Activated CD4-positive, alpha-beta T cell treated with anti-CD3 and anti-CD28 coated beads, Interleukin-2, Interleukin-6, amounts not matched to agents 100 ng/mL and 50 ng/mL, durations not matched to agents 16 hours and 8 hours (primary cell): ENCODE measurements around the gene LMNTD2.
A peak's percentile ranks its signal among the peaks of the same experiment; 100 is the strongest.

Experiments
- DNase-seq: peaks from one replicate; pipeline ENCODE4 v3.0.0-alpha.2; 2020

The LMNTD2 gene

DNA sequence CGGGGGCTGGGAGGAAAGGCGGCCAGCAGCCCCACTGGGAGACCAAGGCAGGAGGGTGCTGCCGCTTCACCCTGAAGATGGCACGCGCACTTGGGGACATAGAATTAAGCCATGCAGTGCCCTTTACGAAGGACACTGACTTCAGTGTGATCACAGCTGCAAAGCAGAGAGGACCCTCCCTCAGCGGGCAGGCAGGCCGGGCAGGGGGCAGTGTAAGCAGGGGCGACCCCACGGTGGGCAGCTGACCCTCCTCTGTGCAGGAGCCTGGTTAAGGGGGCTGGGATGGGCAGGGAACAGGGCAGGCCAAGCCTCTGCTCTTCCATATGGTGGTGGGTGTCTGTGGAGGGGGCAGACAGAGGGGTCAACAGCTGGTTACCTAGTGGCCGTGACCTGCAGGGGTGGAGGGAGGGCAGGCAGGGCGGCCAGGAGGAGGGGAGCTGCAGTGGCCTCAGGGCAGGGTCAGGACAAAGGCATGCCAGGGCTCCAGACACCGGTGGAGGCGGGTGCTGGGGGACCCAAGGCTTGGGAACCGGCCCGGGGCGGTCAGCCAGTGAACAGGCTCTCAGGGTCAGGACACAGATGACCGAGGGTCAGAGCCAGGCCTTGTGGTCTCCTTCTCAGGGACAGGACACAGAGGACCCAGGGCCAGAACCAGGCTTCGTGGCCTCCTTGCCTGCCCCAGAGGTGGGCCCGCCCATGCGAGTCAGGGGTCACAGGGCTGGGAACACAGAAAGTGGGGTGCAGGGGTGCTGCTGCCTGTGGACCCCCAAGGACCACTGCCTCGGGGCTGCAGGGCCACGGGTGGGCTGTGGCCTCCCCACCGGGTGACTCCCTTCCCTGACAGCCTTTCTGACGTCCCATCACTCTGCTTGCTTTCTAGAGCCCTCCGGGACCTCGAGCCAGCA is 7.2 kb downstream of the LMNTD2 start:
- no peak for DNase-seq

DNA sequence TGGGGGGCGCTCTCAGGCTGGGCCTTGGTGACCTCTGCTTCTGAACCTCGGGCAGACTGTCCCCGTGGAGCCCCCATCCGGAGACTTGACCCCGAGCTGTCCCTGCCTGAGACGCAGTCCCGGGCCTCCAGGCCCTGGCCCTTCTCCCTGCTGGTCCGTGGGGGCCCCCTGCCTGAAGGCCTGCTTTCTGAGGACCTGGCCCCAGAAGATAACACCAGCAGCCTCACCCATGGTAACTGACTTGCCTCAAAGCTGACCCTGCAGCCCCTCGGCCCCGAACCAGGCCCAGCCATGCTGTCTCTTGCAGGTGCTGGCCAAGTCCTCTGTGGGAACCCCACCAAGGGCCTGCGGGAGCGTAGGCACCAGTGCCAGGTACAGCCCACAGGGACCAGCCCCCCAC is 8.9 kb downstream of the LMNTD2 start:
- DNase-seq, result no peak

DNA sequence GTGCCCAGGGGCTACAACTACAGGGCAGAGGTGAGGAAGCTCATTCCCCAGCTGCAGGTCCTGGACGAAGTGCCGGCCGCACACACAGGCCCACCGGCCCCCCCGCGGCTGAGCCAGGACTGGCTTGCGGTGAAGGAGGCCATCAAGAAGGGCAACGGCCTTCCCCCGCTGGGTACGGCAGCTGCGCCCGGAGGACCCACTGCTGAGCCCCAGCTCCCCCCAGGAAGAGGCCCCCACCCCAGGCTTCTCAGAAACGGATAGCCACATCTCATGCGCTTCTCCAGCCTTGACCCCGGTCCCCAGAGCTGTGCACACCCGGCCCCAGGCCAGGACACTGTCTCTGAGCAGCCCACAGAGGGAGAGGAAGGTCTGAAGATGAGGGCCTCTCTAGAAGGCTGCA is 9.4 kb downstream of the LMNTD2 start:
- no peak for DNase-seq

DNA sequence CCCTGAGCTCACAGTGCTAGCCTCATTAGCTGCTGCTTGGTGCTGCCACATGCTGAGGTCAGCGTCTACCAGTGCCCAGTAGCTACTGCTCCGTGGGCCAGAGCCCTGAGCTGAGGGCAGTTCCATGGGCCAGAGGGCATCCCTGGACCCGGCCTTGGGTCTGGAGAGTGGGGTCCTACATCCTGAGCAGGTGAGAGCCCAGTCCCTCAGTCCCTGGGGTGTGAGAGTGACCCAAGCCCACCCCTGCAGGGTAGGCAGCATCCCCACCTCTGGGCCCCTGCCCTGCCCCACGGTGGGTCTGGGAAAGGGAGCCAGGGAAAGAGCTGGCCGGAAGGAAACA is 9.8 kb downstream of the LMNTD2 start:
- no peak for DNase-seq

DNA sequence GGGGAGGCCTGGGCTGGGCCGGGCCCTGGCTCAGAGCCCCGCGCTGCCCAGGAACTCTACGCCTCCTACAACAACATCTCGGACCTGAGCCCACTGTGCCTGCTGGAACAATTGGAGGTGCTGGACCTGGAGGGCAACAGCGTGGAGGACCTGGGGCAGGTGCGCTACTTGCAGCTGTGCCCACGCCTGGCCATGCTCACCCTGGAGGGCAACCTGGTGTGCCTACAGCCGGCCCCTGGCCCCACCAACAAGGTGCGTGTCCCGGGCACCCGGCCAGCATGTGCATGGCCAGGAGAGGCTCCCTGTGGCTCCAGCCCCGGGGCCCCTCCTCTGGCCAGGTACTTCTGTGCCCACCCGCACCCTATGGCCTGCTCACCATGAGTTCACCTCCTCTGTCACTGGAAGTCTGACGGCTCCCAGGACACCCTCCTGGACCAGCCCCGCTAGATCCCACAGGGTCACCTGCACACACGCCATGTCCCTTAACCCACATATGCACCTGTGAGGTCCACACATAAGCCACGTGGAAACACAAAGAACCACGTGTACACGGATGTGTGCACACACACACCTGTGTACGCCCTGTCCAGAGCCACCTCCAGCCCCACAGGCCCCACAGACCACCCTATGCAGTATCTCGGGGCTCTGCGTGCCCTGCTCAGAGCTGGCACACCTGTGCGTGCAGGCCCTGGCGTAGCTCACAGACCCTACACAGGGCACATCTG is 10.4 kb downstream of the LMNTD2 start:
- DNase-seq, result no peak

DNA sequence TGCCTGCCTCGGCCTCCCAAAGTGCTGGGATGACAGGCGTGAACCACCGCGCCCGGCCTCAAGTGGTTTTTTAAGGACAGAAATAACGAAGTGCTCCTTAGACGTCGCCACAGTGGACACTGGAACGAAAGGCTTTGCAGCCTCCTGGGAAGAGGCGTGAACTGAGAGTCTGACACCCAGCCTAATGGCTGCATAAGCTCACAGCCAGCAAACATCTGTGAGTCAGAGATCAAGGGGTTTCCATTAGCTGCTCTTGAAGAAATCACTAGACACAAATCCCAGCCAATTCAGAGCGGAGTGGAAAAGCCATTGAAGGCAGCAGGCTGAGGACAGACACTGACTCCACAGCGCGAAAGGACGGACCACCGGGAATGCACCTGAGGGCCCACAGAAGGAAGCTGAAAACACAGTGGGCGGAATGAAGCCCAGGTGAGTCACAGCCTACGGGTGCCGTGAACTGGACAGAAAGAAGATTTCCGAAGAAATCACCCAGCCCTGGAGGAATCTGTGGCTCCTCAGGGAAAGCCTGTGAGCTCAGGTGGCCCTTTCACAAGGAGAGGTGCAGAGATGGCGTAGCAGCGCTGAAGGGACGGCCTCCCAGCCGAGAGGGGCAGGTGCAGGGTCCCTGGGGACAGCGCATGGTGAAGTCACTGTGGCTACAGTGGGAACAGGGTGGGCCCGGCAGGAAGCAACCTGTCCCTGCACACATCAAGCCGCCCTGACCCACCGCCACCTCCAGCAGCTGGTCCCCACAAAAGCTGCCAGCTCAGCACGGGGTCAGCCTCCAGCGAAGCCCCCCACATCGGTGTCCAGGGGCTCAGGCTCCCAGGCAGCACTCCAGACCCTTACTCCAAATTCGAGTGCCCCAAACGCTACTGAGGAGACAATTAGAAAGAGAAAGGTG is 11.6 kb downstream of the LMNTD2 start:
- DNase-seq, result no peak

DNA sequence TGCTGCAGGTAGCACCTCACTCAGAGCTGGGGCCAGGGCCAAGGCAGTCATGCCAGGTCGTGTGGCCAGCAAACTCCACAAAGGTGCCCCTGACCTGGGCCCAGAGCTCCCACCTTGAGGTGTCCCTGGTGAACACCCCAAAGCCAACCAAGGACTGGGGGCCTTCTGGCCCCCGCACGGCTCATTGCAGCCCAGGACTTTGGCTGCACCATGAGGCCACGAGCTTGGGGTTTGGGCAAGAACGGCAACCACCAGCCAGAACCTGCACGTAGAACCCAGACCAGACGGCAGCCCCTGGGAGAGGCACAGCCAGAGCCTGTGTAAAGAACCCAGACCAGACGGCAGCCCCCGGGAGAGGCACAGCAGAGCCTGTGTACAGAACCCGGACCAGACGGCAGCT is 15.4 kb downstream of the LMNTD2 start:
- no peak for DNase-seq

DNA sequence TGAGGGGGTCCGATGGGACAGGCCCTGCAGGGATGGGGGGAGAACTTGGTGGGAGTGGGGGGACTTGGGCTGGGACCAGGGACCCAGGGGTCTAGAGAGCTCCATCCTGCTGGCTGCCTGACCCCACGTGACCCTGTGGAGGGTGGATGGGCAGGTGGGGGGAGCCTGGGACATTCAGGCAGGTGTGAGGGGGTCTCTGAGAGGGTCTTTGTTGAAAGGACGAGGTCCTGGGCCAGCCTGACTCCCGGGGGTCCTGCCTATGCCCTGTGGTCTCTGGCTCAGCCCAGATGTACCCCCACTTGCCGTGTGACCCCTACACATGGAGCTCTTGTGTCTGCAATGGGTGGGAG is 15.7 kb downstream of the LMNTD2 start:
- no peak for DNase-seq

DNA sequence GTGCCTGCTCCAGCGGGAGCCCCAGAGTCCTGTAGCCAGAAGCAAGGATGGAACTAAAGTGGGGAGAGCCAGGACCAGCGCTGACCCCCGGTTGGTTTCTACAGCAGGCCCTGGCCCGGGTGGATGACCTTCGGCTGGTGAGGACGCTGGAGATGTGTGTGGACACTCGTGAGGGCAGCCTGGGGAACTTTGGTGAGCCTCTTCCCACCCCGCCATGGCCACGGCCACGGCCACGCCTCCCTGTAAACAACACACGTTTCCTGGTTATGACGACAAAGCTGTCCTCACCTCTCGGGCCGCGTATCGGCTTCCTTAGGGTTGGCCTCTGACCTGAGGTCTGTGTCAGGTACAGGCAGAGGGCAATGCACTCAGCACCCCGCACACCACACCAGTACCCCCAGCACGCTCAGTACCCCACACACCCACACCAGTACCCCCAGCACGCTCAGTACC is 19.1 kb downstream of the LMNTD2 start:
- no peak for DNase-seq

DNA sequence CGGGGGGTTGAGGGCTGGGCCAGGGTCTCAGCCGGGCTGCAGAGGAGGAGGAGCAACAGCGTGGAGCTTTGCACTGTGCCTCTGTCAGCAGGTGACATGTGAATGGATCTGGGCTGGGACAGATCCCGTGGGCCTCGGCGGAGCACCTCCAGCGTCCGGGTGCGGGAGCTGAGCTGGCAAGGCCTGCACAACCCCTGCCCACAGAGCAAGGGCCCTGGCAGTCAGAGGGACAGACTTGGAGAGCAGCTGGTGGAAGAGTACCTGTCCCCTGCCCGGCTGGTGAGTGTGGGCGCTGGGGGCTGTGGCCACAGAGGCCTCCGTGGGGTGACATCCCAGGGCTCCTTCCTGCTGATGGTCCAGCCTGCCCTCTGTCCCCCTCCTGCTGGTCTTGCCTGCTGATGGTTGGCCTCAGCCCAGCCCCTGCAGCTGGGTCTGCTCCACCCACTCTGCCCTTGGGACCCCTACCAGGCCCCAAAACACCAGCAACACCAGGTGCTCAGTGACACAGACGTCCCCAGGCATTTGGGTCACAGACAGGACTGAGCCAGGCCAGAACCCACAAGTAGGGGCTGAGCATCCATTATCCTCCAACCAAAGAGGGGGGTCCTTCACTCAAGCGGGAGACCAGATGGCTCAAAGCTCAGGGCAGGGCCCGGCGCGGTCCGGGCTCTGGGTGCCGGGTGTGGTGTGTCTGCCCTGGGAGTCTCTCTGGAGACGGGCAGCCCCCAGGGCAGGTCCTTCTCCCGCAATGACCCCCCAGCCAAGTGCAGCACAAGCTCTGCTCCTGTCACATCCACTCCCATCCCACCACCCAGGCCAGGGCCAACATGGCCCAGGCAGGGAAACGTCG is 19.7 kb downstream of the LMNTD2 start:
- no peak for DNase-seq

DNA sequence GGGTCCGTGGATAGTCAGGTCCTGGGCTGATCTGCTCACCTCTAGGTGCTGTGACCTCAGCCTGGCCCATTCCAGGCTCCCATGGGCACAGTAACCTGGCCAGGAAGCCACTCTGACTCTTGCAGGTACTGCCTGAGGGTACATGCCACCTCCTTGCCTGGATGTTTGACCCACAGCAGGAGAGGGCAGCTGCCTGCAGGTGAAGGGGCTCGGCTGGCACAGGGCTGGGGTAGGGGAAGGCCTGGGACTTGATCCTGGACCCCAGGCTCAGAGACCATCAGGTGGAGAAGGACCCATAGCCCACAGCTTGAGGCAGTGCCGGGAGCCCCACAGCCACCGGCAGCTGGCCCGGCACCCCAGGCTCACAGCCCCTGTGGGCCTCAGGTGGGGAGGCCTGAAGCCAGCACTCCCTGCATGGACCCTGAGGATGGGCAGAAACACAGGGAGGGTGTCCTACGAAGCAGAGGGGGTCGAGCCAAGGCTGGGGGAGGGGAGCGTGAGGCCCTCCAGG is 20.5 kb downstream of the LMNTD2 start:
- DNase-seq, result no peak

DNA sequence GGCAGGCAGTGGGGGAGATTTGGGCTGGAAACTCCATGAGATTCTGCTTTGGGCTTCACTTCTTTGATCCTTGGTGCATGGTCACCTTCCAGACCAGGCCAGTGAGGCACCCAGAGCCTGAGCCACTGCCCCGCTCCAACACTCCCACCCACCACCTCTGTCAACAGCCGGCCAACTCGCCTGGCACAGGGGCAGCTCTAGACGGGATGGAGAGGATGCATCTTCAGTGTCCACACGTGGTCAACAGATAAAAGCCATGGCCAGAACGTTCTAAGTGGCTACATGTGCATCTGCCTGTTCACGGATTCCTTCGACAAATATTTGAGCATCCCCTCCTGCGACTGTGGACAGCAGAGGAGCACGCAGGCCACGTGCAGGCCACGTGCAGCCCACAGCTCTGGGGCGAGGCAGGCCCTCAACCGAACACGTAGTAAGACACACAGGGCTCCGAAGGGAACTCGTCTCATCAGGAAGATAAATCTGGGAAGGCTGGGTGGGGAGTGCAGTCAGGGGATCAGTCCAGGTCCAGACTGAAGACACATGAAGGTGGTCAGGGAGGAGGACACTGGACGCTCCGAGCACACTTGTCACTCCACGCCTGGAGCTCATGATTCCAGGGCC is 22.0 kb downstream of the LMNTD2 start:
- no peak for DNase-seq

DNA sequence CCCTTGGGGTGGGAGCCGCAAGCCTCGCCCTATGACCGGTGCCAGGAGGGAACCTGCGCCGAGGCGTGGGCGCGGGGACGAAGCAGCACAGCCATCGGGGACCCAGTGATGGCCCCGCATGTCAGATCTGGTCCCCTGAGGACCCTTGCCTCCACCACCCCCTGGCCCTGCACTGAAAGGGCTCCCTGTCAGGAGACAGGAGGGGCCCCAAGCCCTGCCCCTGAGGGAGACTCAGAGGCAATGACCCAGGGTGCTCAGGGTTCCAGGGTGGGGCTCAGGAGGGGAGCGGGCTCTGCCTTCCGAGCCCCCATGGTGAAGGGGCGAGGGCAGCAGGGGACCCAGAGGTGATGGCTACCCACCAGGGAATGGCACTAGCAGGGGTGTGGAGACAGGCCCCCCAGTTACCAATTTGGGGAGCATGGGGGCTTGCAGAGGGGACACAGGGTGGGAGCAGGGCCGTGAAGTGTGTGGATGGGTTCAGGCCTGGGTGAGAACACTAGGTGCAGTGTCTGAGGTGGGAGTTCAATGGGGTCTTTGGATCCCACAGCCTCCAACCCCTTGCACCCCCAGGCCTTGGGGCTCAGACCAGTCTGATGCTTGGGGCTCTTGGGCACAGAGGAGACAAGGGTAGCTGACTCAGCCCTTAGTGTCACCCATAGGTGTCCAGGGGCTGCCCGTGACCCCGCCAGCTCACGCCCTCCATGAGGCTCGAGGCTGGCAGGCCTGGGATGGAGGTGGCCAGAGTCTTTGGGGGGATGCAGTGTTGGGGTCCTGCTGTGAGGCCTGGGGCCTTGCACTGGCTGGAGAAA is 22.7 kb downstream of the LMNTD2 start:
- no peak for DNase-seq

DNA sequence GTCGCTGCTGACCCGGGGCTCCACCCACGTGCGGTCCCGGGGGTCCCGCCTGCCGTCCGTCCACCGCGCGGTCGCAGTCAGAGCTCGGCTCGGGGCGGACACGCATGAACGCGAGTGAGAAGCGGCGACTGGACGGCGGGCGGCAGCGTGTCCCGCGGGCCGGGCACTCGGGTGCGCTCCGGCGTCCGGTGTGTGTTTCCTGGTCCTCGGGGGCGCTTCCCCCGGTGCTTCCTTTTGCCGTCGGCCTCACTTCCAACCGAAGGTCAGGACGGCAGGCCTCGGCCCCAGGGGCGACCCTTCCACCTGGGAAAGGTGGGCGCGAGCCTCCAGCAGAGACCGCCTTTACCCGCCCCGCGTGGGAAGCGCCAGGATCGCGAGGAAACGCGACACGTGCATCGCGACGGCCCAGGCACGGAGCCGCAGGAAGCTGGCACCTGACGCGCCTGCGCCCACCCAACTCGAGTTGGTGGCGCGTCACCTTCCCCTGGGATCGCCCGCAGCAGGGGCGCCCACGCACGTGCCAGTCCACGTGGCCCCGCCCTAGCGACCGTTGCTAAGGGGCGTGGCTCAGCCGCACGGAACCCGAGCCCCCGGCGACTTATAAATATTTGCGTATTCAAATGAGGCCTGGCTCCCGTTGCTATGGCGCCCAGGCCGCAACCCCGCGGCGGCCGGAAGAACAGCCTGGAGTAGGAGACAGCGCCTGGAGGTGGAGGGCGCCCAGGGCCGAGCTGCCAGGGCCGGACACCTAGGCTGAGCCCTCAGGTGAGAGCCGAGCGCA is 23.5 kb downstream of the LMNTD2 start, which contains the start of gene LRRC56:
Gene LRRC56 (plus strand): TSS at position 687 of the 781 bp plus-strand sequence. CDS start 3,158 bp downstream, outside the sequence.
- peak; percentile 93 for DNase-seq

DNA sequence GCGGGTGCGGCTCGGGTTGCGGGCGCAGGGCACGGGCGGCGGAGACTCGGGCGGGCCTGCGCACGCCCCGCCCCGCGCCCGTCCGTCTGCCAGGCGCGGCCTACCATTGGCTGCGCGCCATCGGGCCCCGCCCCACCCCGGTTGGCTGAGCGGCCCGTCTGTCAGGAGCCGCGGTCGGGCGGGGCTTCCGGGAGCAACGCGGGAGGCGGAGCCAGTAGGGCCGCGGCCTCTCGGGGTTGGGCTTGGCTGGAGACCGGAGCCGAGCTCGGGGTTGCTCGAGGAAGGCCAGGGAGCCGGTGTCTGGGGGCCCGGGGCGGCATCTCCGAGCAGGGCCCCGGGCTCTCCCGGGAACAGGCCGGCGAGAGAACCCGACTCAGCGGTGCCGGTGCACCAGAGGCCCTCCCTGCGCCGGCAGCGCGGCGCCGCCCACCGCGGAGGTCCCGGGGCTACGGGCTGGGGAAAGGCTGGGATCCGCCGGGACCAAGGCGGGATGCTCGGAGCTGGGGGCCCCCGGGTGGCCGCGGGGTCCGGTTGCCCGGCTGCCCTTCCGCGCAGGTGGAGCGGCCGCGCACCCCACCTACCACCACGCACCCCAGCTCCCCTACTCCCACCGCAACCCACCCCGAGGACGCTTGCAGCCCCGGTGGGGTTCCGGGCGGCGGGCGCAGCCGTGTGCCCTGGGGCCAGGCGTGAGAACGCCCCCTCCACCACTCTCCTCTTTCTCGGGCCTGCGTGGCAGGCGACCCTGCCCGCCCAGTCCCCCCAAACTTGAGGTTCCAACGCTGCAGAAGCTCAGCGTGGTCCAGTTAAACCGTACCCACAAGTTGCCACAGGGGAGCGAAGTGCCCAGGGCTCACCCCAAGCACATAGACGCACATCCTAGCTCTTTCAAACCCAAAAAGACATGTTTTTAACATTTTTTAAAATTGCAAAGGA is 24.8 kb downstream of the LMNTD2 start, which contains the start of gene HRAS:
Gene HRAS (minus strand): TSS at position 58 of the 936 bp plus-strand sequence.
- DNase-seq, result peak; percentile 96

DNA sequence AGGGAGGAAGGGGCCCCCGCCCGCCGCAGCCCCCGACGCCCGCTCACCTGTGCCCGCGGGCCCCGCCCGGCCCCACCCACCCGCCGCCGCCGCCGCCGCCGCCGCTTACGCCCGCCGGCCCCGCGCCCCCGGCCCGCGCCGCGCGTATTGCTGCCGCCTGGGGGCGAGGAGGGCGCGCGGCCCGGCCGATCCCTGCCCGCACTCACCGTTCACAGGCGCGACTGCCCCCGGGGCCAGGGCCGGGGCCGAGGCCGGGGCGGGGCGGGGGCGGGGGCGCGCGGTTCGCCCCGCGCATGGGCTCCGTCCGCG is 25.4 kb downstream of the LMNTD2 start:
- no peak for DNase-seq

DNA sequence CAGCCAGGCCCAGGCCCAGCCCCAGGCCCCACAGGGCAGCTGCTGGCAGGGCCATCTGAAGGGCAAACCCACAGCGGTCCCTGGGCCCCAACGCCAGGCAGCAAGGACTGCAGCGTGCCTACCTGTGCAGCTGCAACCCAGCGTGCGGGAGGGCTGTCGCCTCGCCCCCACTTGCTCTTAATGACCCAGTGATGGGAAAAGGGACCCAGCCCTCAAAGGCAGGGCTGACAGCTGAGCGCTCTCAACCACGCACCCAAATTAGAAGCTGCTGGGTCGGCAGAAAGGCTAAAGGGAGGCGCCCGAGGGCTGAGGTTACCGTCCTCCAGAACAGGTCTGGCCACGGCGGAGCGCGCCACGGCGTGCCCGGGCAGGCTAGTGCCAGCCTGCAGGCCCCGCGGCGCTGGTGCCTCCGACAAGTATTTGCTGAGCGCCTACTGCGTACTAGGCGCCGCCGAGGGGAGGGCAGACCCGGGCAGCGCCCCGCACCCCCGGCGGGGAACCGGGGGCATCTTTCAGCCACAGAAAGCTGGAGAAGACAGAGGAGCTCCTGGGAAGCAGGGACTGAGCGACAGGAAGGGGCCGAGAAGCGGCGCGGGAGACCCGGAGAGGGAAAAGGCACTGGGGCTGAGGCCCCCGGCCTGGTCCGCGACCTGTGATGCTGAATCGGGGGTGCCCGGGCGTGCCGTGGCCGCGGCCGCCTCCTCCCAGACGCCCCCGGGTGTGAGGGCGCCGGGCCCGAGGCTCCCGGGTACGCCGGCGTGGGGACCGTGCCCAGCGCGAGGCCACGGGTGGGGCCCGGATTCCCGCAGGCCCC is 25.9 kb downstream of the LMNTD2 start:
- DNase-seq, result peak; percentile 58
